RWPE2 (cell line): ENCODE measurements around the gene ENOX2.

Source experiments
- ATAC-seq: fragments of 200-7000 bp; cut with Tn5 transposase; 3 replicates; pipeline ENCODE4 v1.9.1; 2021; ENCODE audit warnings: low read depth
- DNase-seq: peaks from one replicate; pipeline ENCODE4 v3.0.0-alpha.2; 2020; ENCODE audit warnings: low spot score
- H3K27ac ChIP-seq: fragments of 450-650 bp; 2 replicates; pipeline ENCODE4 v1.5.1; 2017; ENCODE audit warnings: mild to moderate bottlenecking; ENCODE audit not compliant: poor library complexity, severe bottlenecking
- H3K27me3 ChIP-seq: fragments of 250-450 bp; sonication (Bioruptor Pico); 2 replicates; pipeline ENCODE4 v1.5.1; 2021; ENCODE audit warnings: mild to moderate bottlenecking, moderate library complexity; ENCODE audit not compliant: insufficient read depth, poor library complexity, severe bottlenecking
- H3K36me3 ChIP-seq: fragments of 250-450 bp; sonication (Bioruptor Pico); 2 replicates; pipeline ENCODE4 v1.5.1; 2020; ENCODE audit warnings: low read depth, mild to moderate bottlenecking, moderate library complexity
- H3K4me1 ChIP-seq: fragments of 250-450 bp; sonication (Bioruptor Pico); 2 replicates; pipeline ENCODE4 v1.5.1; 2021; ENCODE audit warnings: mild to moderate bottlenecking, moderate library complexity; ENCODE audit not compliant: insufficient read depth, poor library complexity, severe bottlenecking
- H3K4me3 ChIP-seq: fragments of 250-450 bp; sonication (Bioruptor Pico); 2 replicates; pipeline ENCODE4 v1.5.1; 2021; ENCODE audit warnings: mild to moderate bottlenecking, moderate library complexity; ENCODE audit not compliant: severe bottlenecking
- H3K9me3 ChIP-seq: fragments of 250-450 bp; sonication (Bioruptor Pico); 2 replicates; pipeline ENCODE4 v1.5.1; 2021; ENCODE audit warnings: mild to moderate bottlenecking, moderate library complexity; ENCODE audit not compliant: severe bottlenecking
- TF ChIP-seq, protein P1 (sequence below): fragments of 450-650 bp; IDR thresholded peaks from one replicate; pipeline ENCODE4 v1.5.1; 2017; ENCODE audit warnings: mild to moderate bottlenecking, moderate library complexity; ENCODE audit not compliant: poor library complexity, severe bottlenecking

Gene ENOX2

DNA sequence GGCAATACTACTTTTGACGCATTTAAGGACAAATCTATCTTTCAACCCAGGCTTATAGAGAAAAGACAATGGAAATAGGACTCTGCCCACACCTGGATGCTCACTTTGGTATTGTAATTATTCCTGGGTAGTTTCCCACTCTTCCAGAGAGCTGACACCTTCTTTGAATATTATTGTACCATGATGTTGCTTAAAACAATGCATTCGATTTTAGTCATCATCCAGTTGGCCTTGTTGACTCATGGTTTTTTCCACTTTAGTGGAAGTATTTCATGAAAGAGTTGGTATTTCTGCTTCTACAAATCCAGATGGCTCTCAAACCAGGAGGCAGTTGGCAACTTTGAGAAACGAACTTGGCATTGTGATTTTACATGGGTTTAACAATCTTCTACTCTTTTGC is 124.2 kb downstream of the ENOX2 start:
- TF ChIP-seq, protein P1, sequence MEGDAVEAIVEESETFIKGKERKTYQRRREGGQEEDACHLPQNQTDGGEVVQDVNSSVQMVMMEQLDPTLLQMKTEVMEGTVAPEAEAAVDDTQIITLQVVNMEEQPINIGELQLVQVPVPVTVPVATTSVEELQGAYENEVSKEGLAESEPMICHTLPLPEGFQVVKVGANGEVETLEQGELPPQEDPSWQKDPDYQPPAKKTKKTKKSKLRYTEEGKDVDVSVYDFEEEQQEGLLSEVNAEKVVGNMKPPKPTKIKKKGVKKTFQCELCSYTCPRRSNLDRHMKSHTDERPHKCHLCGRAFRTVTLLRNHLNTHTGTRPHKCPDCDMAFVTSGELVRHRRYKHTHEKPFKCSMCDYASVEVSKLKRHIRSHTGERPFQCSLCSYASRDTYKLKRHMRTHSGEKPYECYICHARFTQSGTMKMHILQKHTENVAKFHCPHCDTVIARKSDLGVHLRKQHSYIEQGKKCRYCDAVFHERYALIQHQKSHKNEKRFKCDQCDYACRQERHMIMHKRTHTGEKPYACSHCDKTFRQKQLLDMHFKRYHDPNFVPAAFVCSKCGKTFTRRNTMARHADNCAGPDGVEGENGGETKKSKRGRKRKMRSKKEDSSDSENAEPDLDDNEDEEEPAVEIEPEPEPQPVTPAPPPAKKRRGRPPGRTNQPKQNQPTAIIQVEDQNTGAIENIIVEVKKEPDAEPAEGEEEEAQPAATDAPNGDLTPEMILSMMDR, result no peak
- no peak for DNase-seq
- no peaks in the 10 kb centered on the region for H3K27me3 ChIP-seq
- H3K4me1 ChIP-seq, result no peaks in the 10 kb centered on the region
- H3K27ac ChIP-seq, result no peak overlapping the region
- ATAC-seq, result no peak
- H3K36me3 ChIP-seq, result no peaks in the 10 kb centered on the region
- H3K9me3 ChIP-seq, result no peaks in the 10 kb centered on the region
- H3K4me3 ChIP-seq, result no peak overlapping the region

DNA sequence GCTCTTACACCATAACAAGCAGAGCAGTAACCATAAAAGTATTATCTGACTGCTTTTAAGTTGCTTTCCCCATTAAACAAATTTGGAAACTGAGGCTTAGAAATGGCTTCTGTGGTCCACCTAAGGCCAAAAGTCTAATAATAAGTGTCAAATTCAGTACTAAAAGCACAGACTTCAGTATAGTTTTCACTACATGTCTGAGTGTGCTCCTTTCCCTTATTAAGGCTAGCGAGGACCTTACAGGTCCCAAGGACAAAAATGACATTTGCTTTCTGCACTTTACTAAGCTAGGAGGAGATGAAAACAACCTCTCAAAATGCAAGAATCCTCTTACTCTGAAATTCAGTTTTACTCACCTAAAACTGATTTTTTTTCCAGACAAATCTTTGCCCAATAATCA is 127.2 kb downstream of the ENOX2 start:
- H3K4me1 ChIP-seq, result peaks cover 4% of the 10 kb centered on the region
- DNase-seq (no peak), ATAC-seq (no peak)
- no peak overlapping the region for H3K4me3 ChIP-seq
- no peaks in the 10 kb centered on the region for H3K9me3 ChIP-seq
- no peak overlapping the region for H3K27ac ChIP-seq
- H3K36me3 ChIP-seq, result no peaks in the 10 kb centered on the region
- H3K27me3 ChIP-seq, result no peaks in the 10 kb centered on the region
- TF ChIP-seq, protein P1, result no peak

DNA sequence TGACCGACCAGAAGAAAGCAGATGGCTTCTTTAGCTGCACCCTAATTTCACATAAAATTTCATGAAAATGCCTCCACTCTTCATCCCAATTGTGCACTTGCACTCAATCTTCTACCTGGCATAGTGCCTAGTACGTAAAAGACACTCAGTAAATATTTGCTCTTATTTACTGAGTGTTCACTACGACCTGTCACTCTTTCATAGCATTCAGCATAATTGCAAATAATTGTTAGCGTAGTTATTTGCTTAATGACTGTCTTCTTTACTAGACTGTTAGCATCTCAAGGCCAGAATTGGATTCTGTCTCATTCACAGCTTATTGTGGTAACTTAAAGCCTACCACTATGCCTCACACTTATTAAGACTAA is 130.2 kb downstream of the ENOX2 start:
- Histone ChIP-seq H3K27me3 (no peaks in the 10 kb centered on the region), H3K36me3 (no peaks in the 10 kb centered on the region), H3K9me3 (no peaks in the 10 kb centered on the region), H3K27ac (peak overlapping the region; percentile 68), H3K4me1 (peaks cover 11% of the 10 kb centered on the region), H3K4me3 (no peak overlapping the region)
- TF ChIP-seq, protein P1, result no peak
- no peak for DNase-seq
- no peak for ATAC-seq

DNA sequence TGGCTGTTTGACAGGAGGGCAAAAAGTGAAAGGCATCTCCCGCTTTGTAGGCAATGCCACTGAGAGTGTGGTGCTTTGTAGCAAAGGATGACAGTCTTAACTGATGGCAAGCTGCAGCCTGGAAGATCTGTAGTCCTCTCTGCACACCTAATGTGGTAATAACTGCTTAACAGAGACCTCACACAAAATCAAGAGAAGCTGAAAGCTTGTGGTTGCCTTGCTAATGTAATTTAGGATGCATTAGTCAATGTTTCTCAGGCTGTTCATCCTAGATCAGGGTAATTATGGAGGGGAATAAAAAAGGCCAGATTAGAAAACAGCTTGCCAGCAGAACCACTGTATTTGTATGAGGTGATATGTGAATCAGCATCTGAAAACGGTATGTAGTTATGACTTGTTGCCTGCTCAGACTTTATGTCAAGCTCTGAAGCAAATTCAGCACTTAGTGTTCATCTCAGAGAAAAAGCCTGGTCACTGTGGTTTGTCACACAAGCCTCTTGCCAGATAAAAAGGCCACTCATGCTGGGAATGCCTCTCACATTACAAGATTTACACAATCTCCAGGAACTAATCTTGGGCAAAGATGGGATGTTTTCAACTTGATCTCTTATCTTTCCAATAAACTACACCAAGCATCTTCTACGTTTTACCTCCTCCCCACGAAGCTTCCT is 130.8 kb downstream of the ENOX2 start:
- Histone ChIP-seq H3K4me3 (no peak overlapping the region), H3K27me3 (no peaks in the 10 kb centered on the region), H3K36me3 (no peaks in the 10 kb centered on the region), H3K27ac (peak overlapping the region; percentile 68), H3K9me3 (no peaks in the 10 kb centered on the region), H3K4me1 (peaks cover 11% of the 10 kb centered on the region)
- TF ChIP-seq, protein P1, result no peak
- peak; percentile 28; the same call in 1 of the 3 replicates for ATAC-seq
- DNase-seq, result no peak

DNA sequence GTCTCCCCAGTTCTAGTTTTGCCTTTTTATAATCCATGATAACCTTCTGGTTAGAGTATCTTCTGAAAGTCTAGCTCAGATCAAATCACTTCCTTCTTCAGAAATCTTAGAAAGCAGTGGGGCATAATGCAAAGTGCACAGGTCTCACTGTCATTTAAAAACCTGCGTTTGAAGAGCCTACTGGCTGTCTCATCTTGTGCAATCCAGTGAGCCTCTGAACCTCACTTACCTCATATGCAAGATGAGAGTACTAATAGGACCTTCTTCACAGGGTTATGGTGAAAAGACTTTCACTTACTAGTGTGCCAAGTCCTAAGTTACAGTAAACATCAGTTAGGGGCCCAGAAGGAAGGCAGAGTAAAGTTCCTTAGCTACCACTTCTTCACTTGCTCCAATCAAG is 131.4 kb downstream of the ENOX2 start:
- H3K27ac ChIP-seq, result peak overlapping the region; percentile 68
- no peak overlapping the region for H3K4me3 ChIP-seq
- DNase-seq, result no peak
- peaks cover 11% of the 10 kb centered on the region for H3K4me1 ChIP-seq
- no peak for ATAC-seq
- TF ChIP-seq, protein P1, result no peak
- H3K36me3 ChIP-seq, result no peaks in the 10 kb centered on the region
- no peaks in the 10 kb centered on the region for H3K9me3 ChIP-seq
- H3K27me3 ChIP-seq, result no peaks in the 10 kb centered on the region
